B cell (primary cell): ENCODE measurements around the gene TDRD6.

ENCODE experiments used
- CTCF ChIP-seq: fragments of 200-600 bp; IDR thresholded peaks from one replicate; pipeline ENCODE4 v1.8.0; 2022; ENCODE audit warnings: antibody characterized with exemption, mild to moderate bottlenecking
- EZH2 ChIP-seq: IDR thresholded peaks from 2 replicates; pipeline ENCODE4 v1.6.1; 2012; ENCODE audit warnings: borderline replicate concordance, low read depth, mild to moderate bottlenecking, moderate library complexity, low read length; ENCODE audit not compliant: insufficient read depth, poor library complexity, severe bottlenecking

- TF ChIP-seq CTCF (no peak), EZH2 (no peak)
Observed at GRCh38 chr6:46720401-46720800, 32.7 kb downstream of the TDRD6 start.
